Subcutaneous abdominal adipose tissue (tissue), 5 donors: ENCODE results near the gene ABCC2.

Source experiments
- H3K27ac ChIP-seq: one replicate; pipeline ENCODE4 v1.7.0; 2013; ENCODE audit warnings: low read depth, mild to moderate bottlenecking, inconsistent platforms, low read length, moderate library complexity
- H3K27me3 ChIP-seq, 5 donors: one replicate each; pipeline ENCODE4 v1.7.0; 2013; ENCODE audit warnings: low read length in 5 of 5, inconsistent platforms in 1 of 5; ENCODE audit not compliant: control insufficient read depth in 5 of 5, insufficient read depth in 4 of 5
- H3K36me3 ChIP-seq, 5 donors: one replicate each; pipeline ENCODE4 v1.7.0; 2013; ENCODE audit warnings: low read length in 5 of 5; ENCODE audit not compliant: control insufficient read depth in 5 of 5, insufficient read depth in 5 of 5
- H3K4me1 ChIP-seq, 5 donors: one replicate each; pipeline ENCODE4 v1.7.0; 2013; ENCODE audit warnings: low read length in 5 of 5, mild to moderate bottlenecking in 3 of 5, moderate library complexity in 1 of 5; ENCODE audit not compliant: control insufficient read depth in 5 of 5, insufficient read depth in 5 of 5
- H3K4me3 ChIP-seq, 5 donors: one replicate each; pipeline ENCODE4 v1.7.0; 2013; ENCODE audit warnings: low read length in 5 of 5, low read depth in 1 of 5
- H3K9ac ChIP-seq, 5 donors: one replicate each; pipeline ENCODE4 v1.7.0; 2013; ENCODE audit warnings: low read length in 5 of 5, mild to moderate bottlenecking in 4 of 5, moderate library complexity in 3 of 5
- H3K9me3 ChIP-seq, 5 donors: one replicate each; pipeline ENCODE4 v1.7.0; 2013; ENCODE audit warnings: low read length in 5 of 5; ENCODE audit not compliant: control insufficient read depth in 5 of 5
- donor health status: healthy.
- donor health status: healthy.
- donor health status: healthy.
- donor health status: healthy.
- donor health status: healthy.

ABCC2 gene

DNA sequence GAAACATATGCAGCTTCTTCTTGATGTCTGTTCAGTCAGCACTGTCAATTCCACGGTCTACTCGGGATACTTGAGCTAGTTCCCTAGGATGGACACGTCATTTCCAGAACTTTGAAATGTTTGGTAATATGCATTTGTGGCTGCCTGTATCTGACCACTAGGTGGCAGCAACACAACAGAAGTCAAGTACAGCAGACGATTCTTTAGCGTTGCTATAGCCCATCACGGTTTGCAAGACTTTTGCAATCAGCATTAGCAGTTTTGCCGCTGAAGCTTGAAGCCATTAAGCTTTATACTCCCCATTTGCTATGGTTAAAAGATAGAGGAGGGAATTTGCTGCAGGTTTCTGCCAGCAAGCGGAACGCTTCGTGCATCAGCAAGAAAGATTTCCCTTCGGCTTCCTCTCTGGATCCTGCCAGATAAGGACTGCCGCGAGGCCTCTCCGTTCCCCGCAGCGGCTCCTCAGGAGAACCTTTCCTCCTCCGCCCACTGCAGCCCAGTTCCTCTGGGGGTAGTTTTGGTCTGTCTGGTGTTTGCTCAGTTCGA is 63.5 kb downstream of the ABCC2 start:
- H3K4me1 ChIP-seq, result peaks cover 0 to 15% (median 11%) of the 10 kb centered on the region in 5 donors
- H3K27ac ChIP-seq, result no peak overlapping the region
- H3K4me3 ChIP-seq, result peak overlapping the region; percentile 54 to 61 (median 59)
- H3K36me3 ChIP-seq, result no peaks in the 10 kb centered on the region
- no peaks in the 10 kb centered on the region for H3K9me3 ChIP-seq
- peak overlapping the region in 3 of 5 donors; percentile 8 to 65 (median 17) for H3K9ac ChIP-seq
- H3K27me3 ChIP-seq, result no peaks in the 10 kb centered on the region

DNA sequence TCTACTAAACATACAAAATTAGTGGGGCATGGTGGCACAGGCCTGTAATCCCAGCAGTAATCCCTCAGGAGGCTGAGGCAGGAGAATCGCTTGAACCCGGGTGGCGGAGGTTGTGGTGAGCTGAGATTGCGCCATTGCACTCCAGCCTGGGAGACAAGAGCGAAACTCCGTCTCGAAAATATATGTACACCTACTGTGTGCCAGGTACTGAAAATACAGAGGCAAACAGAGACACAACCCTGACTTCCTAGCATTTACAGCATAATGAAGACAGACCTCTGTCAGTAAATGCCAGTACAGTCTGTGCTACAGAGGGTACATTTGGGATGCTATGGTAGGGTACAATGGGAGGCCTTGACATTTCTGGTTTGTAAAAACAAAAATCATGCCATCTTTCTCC is 66.6 kb downstream of the ABCC2 start:
- Histone ChIP-seq H3K9ac (no peak overlapping the region), H3K4me3 (no peak overlapping the region), H3K27me3 (no peaks in the 10 kb centered on the region), H3K4me1 (peaks cover 0 to 15% (median 11%) of the 10 kb centered on the region in 5 donors), H3K9me3 (no peaks in the 10 kb centered on the region), H3K27ac (no peak overlapping the region), H3K36me3 (peaks cover 0 to 3% (median 0%) of the 10 kb centered on the region in 5 donors)

DNA sequence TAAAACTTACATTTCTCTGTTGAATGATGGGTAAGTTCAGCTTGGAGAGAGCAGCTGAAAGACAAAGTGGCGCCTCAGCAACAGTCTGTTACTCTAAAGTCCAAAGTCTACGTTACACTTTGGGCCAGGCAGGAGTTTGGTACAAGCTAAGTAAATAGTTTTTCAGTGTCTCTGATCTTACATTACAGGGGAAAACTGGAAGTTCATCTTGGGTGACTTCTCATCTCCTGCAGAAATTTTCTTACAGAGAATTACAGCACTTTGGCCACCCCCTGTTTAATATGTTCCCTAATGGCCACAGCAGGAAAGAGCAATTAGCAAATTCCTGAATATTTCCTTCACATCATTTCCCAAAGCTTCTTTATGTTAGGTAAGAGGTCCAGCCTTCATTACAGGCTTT is 67.1 kb downstream of the ABCC2 start:
- Histone ChIP-seq H3K9me3 (no peaks in the 10 kb centered on the region), H3K4me1 (peaks cover 0 to 12% (median 11%) of the 10 kb centered on the region in 5 donors), H3K4me3 (no peak overlapping the region), H3K27me3 (no peaks in the 10 kb centered on the region), H3K36me3 (peaks cover 0 to 3% (median 0%) of the 10 kb centered on the region in 5 donors), H3K27ac (no peak overlapping the region), H3K9ac (no peak overlapping the region)

DNA sequence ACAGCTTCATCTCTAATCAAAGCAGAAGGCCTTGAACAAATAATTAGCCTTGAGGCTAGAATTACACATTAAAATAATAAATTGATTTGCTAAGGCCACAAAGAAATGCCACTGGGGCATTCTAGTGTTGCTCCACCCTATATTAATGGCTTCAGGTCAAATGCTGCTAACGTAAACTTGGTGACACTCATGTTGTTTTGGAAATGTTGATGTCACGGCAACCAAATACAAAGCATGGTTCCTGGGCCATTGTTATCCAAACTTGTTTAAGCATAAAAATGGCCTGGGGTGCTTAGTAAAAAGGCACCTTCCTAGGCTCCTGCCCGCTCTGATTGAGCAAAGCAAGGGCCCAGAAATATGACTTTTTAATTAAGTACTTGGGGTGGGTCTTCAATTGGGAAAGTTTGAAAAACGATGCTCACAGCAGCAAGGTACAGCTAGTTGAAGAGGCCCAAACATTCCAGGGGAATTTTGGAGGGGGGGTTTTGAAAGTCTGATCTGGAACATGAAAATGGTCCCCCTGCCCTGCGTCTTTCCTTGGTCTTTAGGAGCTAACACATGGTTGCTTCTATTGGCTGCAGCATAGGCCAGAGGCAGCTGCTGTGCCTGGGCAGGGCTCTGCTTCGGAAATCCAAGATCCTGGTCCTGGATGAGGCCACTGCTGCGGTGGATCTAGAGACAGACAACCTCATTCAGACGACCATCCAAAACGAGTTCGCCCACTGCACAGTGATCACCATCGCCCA is 67.8 kb downstream of the ABCC2 start:
- Histone ChIP-seq H3K36me3 (peaks cover 0 to 3% (median 0%) of the 10 kb centered on the region in 5 donors), H3K4me1 (peaks cover 0 to 12% (median 11%) of the 10 kb centered on the region in 5 donors), H3K27ac (no peak overlapping the region), H3K4me3 (no peak overlapping the region), H3K9ac (no peak overlapping the region), H3K27me3 (no peaks in the 10 kb centered on the region), H3K9me3 (no peaks in the 10 kb centered on the region)

DNA sequence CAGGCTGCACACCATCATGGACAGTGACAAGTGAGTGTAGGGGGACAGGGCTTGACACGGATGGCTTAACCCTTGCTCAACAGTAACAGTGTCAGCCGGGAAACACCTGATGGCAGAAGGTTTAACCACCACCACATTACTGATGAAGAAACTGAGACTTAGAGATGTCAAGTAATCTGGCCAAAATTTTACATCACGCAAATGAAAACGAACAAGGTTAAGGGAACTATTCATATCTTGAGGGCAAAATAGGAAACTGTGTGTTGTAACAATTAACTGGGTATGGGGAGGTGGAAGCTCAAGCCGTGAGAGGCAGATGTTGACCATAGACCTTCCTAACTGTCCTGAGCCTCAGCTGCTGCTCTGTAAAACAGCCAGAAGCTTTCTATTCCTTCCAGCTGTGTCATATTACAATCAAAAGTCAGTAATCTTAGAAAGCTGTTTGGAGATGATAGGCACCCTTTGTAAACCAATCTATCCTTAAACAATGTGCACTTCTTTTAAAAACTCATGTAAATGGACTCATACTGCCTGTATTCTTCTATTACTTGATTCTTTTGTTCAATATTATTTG is 68.4 kb downstream of the ABCC2 start:
- no peak overlapping the region for H3K4me3 ChIP-seq
- H3K27me3 ChIP-seq, result no peaks in the 10 kb centered on the region
- H3K36me3 ChIP-seq, result peaks cover 0 to 3% (median 0%) of the 10 kb centered on the region in 5 donors
- peaks cover 0 to 9% (median 7%) of the 10 kb centered on the region in 5 donors for H3K4me1 ChIP-seq
- no peak overlapping the region for H3K9ac ChIP-seq
- no peak overlapping the region for H3K27ac ChIP-seq
- H3K9me3 ChIP-seq, result no peaks in the 10 kb centered on the region

DNA sequence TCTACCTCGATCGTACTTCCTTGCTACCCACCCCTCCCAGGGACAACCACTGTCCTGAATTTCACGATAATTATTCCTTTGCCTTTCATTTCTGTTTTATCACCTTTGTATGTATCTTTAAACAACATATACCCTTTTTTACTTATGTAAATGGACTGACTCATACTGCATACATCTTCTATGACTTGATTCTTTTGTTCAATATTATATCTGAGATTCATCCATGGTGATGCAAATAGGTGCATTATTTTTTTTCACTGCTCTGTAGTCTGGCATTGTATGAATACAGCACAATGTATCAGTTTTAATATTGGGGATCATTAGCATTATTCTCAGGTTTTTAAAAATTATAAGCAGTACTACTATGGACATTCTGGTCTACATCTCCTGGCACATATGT is 69.4 kb downstream of the ABCC2 start:
- Histone ChIP-seq H3K27me3 (no peaks in the 10 kb centered on the region), H3K9me3 (no peaks in the 10 kb centered on the region), H3K27ac (no peak overlapping the region), H3K36me3 (peaks cover 0 to 3% (median 0%) of the 10 kb centered on the region in 5 donors), H3K4me3 (no peak overlapping the region), H3K4me1 (no peaks in the 10 kb centered on the region), H3K9ac (no peak overlapping the region)

DNA sequence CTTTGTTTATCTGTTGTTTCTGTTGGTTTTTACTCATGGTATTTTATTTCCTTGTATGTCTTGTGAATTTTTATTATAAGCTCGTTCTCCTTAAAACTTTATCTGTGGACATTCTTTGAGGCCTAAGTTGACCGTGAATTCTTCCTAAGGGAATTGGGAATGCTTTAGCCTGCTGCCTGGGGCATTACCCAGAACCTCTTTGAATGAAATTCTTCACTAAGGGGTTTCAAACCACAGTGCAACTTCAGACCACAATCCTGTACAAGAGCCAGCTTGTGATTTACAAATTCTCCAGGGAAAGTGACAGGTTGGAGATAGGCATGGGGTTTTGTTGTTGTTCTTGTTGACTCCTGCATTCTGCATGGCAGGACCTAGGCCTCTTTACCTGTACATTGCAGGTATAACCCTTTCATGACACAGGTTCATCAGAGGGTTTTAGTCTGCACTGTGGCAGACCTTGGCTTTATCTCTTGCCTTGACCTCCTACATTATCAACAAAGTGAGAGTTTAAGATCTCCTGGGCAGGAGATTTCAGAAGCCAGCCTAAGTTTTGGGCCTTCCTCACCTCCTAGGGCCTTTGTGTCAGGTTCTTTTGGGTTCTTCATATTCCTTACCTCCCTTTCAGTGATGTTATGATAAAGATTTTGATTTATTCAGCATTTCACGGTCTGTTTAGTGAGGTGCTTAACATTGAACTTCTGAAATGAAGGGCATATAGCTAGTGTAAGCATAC is 70.2 kb downstream of the ABCC2 start:
- H3K9me3 ChIP-seq, result no peaks in the 10 kb centered on the region
- H3K4me3 ChIP-seq, result no peak overlapping the region
- peaks cover 0 to 3% (median 0%) of the 10 kb centered on the region in 5 donors for H3K36me3 ChIP-seq

DNA sequence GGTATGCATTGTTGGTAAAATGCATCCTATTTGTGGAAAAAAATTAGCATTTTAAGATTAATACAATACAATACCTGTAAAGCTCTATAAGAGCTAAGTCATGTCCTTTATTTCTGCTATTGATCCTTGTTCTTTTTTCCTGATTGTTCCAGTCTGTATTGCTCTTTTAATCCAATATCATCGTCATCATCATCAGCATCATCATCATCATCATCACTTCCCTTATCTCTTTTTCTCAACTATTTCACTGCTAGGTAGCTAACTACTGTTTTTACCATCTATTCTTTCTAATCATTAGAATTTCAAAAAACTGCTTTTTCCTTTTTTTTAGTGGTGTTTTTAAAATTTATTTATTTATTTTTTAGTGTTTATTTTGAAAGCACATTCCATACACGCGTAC is 71.2 kb downstream of the ABCC2 start:
- Histone ChIP-seq H3K36me3 (peaks cover 0 to 3% (median 0%) of the 10 kb centered on the region in 5 donors), H3K27me3 (no peaks in the 10 kb centered on the region), H3K9ac (no peak overlapping the region), H3K27ac (no peak overlapping the region), H3K4me3 (no peak overlapping the region), H3K9me3 (no peaks in the 10 kb centered on the region), H3K4me1 (no peaks in the 10 kb centered on the region)

More for the DNA sequence above, 70.2 kb downstream of the ABCC2 start:
- Histone ChIP-seq H3K4me1 (no peaks in the 10 kb centered on the region), H3K27me3 (no peaks in the 10 kb centered on the region), H3K27ac (no peak overlapping the region), H3K9ac (no peak overlapping the region)

DNA sequence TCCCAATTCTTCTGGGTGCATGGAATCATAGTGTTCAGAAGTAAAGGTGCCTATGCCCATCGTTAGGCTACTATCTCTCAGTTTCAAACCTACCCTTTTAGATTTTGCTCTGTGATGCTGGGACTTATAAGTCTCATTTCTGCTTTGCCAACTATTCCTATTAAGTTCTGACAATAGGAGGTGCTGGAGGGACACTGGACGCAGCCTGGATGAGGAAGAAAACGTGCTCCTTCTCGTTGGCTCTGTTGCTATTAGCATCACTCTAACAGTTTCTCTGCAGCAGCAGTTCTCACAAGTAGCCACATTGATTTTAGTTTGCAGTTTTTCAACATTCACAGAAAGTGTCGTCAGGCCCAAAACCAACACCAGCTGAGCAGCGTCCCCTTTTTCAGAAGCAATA is 72.4 kb downstream of the ABCC2 start:
- no peaks in the 10 kb centered on the region for H3K9me3 ChIP-seq
- no peaks in the 10 kb centered on the region for H3K4me1 ChIP-seq
- H3K36me3 ChIP-seq, result peaks cover 0 to 3% (median 0%) of the 10 kb centered on the region in 5 donors
- H3K27ac ChIP-seq, result no peak overlapping the region
- H3K27me3 ChIP-seq, result no peaks in the 10 kb centered on the region
- no peak overlapping the region for H3K9ac ChIP-seq
- H3K4me3 ChIP-seq, result no peak overlapping the region
